K562 (cell line): ENCODE measurements around the gene WWOX. TPM values are rescaled to one million over a fixed set of nuclear protein-coding genes. Genes with fewer than 3 reads are reported as not detected.

ENCODE experiments used
- ATAC-seq: fragments of 200-7000 bp; cut with Tn5 transposase; 3 replicates; pipeline ENCODE4 v1.9.1; 2020; ENCODE audit warnings: moderate library complexity
- BruUV-seq: library from RNA; stranded (reverse); fragments of 400-500 nt; replicated peaks from 2 replicates; lab custom pipeline; 2021; lab: Mats Ljungman, UMichigan
- CTCF ChIA-PET: fragments of 300-600 bp; formaldehyde crosslinking; extraction: SDS; loops from one replicate; lab custom pipeline; 2021; ENCODE audit warnings: low intra/inter-chr PET ratio; lab: Yijun Ruan, JAX
- POLR2A ChIA-PET: fragments of 300-600, 350-650 bp; sonication (Branson Sonifier 250); formaldehyde crosslinking; extraction: SDS; loops from one replicate; lab custom pipeline; 2021; ENCODE audit warnings: antibody characterized with exemption, inconsistent platforms; lab: Yijun Ruan, JAX
- DNase-seq, 4 experiments: peaks; one replicate each; pipeline versions ENCODE4 v3.0.0 to v3.0.0-alpha.2; 2011 to 2018; ENCODE audit warnings: low spot score in 3 of 4, mixed read lengths in 3 of 4; ENCODE audit errors: extremely low read depth in 1 of 4
- FAIRE-seq: peaks from 2 replicates; lab custom pipeline; 2011; peaks lifted over from hg19 to GRCh38; lab: Jason Lieb, UNC
- H2AFZ ChIP-seq: 2 replicates; pipeline ENCODE4 v1.6.0; 2011; ENCODE audit warnings: low read depth, low read length, control low read depth, inconsistent platforms
- H3K27ac ChIP-seq: fragments of 200-600 bp; 3 replicates; pipeline ENCODE4 v1.8.0; 2011; ENCODE audit warnings: low read depth, mild to moderate bottlenecking, control low read depth, inconsistent platforms, low read length, moderate library complexity, mixed read lengths; ENCODE audit errors: extremely low read depth
- H3K27me3 ChIP-seq, 2 experiments: fragments of 300-600 bp in 1 of 2; 2 replicates in 1 of 2; 3 replicates in 1 of 2; pipeline versions ENCODE4 v1.6.0 to v1.8.0; 2011; ENCODE audit warnings: inconsistent platforms in 2 of 2, low read length in 2 of 2, mild to moderate bottlenecking in 1 of 2, mixed read lengths in 1 of 2, moderate library complexity in 1 of 2; ENCODE audit not compliant: control insufficient read depth in 2 of 2, insufficient read depth in 2 of 2
- H3K36me3 ChIP-seq: fragments of 300-600 bp; 3 replicates; pipeline ENCODE4 v1.8.0; 2011; ENCODE audit warnings: mild to moderate bottlenecking, low read length, inconsistent platforms; ENCODE audit not compliant: control insufficient read depth, insufficient read depth
- H3K4me1 ChIP-seq, 2 experiments: fragments of 200-600 bp in 1 of 2; replicated peaks in 1 of 2; 2 replicates in 1 of 2; 3 replicates in 1 of 2; pipeline versions ENCODE4 v1.5.1 to v1.8.0; 2011; ENCODE audit warnings: inconsistent platforms in 2 of 2, low read length in 2 of 2, mild to moderate bottlenecking in 1 of 2, mixed read lengths in 1 of 2, moderate library complexity in 1 of 2; ENCODE audit not compliant: control insufficient read depth in 2 of 2, insufficient read depth in 2 of 2
- H3K4me2 ChIP-seq: 2 replicates; pipeline ENCODE4 v1.6.1; 2011; ENCODE audit warnings: low read length, control low read depth, inconsistent platforms, mixed read lengths; ENCODE audit not compliant: insufficient read depth
- H3K4me3 ChIP-seq: fragments of 200-600 bp; sonication (generic), shearing (Covaris generic); 2 replicates; pipeline ENCODE4 v1.5.1; 2016; ENCODE audit warnings: control low read depth, inconsistent platforms
- H3K79me2 ChIP-seq: fragments of 200-600 bp; 3 replicates; pipeline ENCODE4 v1.8.0; 2011; ENCODE audit warnings: low read length, inconsistent platforms; ENCODE audit not compliant: control insufficient read depth, insufficient read depth
- H3K9ac ChIP-seq, 2 experiments: 2 replicates each; pipeline versions ENCODE4 v1.6.0 to v1.6.1; 2011; ENCODE audit warnings: low read depth in 2 of 2, low read length in 2 of 2, control low read depth in 1 of 2, inconsistent platforms in 1 of 2, mild to moderate bottlenecking in 1 of 2, mixed read lengths in 1 of 2; ENCODE audit not compliant: insufficient read depth in 1 of 2
- H3K9me1 ChIP-seq: one replicate; pipeline ENCODE4 v1.6.0; 2011; ENCODE audit warnings: inconsistent platforms, mild to moderate bottlenecking, low read length, moderate library complexity; ENCODE audit not compliant: control insufficient read depth, insufficient read depth
- H3K9me3 ChIP-seq: replicated peaks from 2 replicates; pipeline ENCODE4 v1.5.1; 2011; ENCODE audit warnings: low read depth, low read length, inconsistent platforms; ENCODE audit not compliant: control insufficient read depth, insufficient read depth
- H4K20me1 ChIP-seq: replicated peaks from 2 replicates; pipeline ENCODE4 v1.6.1; 2011; ENCODE audit warnings: low read length, inconsistent platforms, mixed read lengths; ENCODE audit not compliant: control insufficient read depth, insufficient read depth
- C11orf30 ChIP-seq: fragments of 450-650 bp; IDR thresholded peaks from 2 replicates; pipeline ENCODE4 v1.6.1; 2016; ENCODE audit warnings: low read depth, mild to moderate bottlenecking
- CREBBP ChIP-seq: IDR thresholded peaks from one replicate; pipeline ENCODE4 v1.6.1; 2012; ENCODE audit warnings: low read depth, mild to moderate bottlenecking, control low read depth, inconsistent platforms, low read length
- JUNB ChIP-seq: fragments of 450-650 bp; formaldehyde crosslinking; conservative IDR thresholded peaks from 2 replicates; pipeline ENCODE4 v1.4.0; 2020; ENCODE audit warnings: mild to moderate bottlenecking
- NFRKB ChIP-seq: fragments of 450-650 bp; IDR thresholded peaks from 2 replicates; pipeline ENCODE4 v1.6.1; 2016; ENCODE audit warnings: low read depth
- PML ChIP-seq: IDR thresholded peaks from 2 replicates; pipeline ENCODE4 v1.6.1; 2012; ENCODE audit warnings: low read length, inconsistent platforms
- PRPF4 ChIP-seq: fragments of 200-400 bp; formaldehyde crosslinking; IDR thresholded peaks from one replicate; pipeline ENCODE4 v1.6.1; 2017; ENCODE audit warnings: low read length, low read depth, mild to moderate bottlenecking; ENCODE audit not compliant: insufficient read depth, poor library complexity, severe bottlenecking
- TGIF2 ChIP-seq: sonication (generic); formaldehyde crosslinking; IDR thresholded peaks from 2 replicates; pipeline ENCODE4 v1.8.1; 2022; ENCODE audit warnings: mild to moderate bottlenecking, missing genetic modification reagents, moderate library complexity
- ZBTB8A ChIP-seq: fragments of 450-650 bp; IDR thresholded peaks from 2 replicates; pipeline ENCODE4 v1.6.1; 2018; ENCODE audit warnings: mild to moderate bottlenecking, moderate library complexity; ENCODE audit not compliant: partially characterized antibody
- ZNF174 ChIP-seq: fragments of 250-450 bp; sonication (Bioruptor Pico); IDR thresholded peaks from 2 replicates; pipeline ENCODE4 v1.4.0; 2020; ENCODE audit warnings: mild to moderate bottlenecking
- ZNF717 ChIP-seq: fragments of 250-450 bp; sonication (Bioruptor Pico); IDR thresholded peaks from 2 replicates; pipeline ENCODE4 v1.5.0; 2021
- WGBS: fragments of 100-300 bp; shearing (Covaris generic); methylation state at CpG from one replicate; pipeline ENCODE4 v1.1.6; 2016; ENCODE audit warnings: low coverage, mixed read lengths; ENCODE audit not compliant: insufficient coverage; ENCODE audit errors: missing lambda C conversion rate; 5-methylcytosine and 5-hydroxymethylcytosine counted together
- in situ Hi-C: fragments of 300-500 bp; cut with MboI; formaldehyde crosslinking; loops from 4 replicates; pipeline ENCODE4 v1.15.0; 2018; ENCODE audit warnings: inconsistent platforms, mixed read lengths
- intact Hi-C: fragments of 100-400 bp; cut with micrococcal nuclease; formaldehyde crosslinking; loops from 2 replicates; pipeline ENCODE4 v1.14.2; 2022
- polyA plus RNA-seq, 8 experiments: library from polyadenylated mRNA; depleted of rRNA in 4 of 8; stranded (reverse) in 5 of 8; unstranded in 3 of 8; fragments of >200 nt; fragmentation: Nextera tagmentation in 2 of 8; fragmentation: Illumina TruSeq in 1 of 8; extraction: Ambion mirVana in 2 of 8; extraction: Trizol in 1 of 8; gene quantifications; 2 replicates each; pipeline versions ENCODE4 v1.2.1 to v1.2.3, GENCODE V29; 2011 to 2014; ENCODE audit warnings: inconsistent platforms in 1 of 8, missing spikeins in 1 of 8
- total RNA-seq, 7 experiments: library from RNA; depleted of rRNA in 6 of 7; stranded (reverse); fragments of >200 nt in 6 of 7; fragmentation: Illumina TruSeq in 2 of 7; extraction: Trizol in 2 of 7; gene quantifications; 2 replicates each; pipeline versions ENCODE4 v1.2.1 to v1.2.3, GENCODE V29; 2011 to 2021; ENCODE audit warnings: low replicate concordance in 1 of 7
- TF ChIP-seq, protein P1 (sequence below): sonication (generic); formaldehyde crosslinking; IDR thresholded peaks from 2 replicates; pipeline ENCODE4 v1.8.0; 2022; ENCODE audit warnings: mild to moderate bottlenecking, missing genetic modification reagents
- TF ChIP-seq, protein P2 (sequence below): fragments of 450-650 bp; IDR thresholded peaks from 2 replicates; pipeline ENCODE4 v1.6.1; 2016; ENCODE audit warnings: low read depth
- TF ChIP-seq, protein P3 (sequence below), 2 experiments: fragments of 450-650 bp; IDR thresholded peaks; 2 replicates each; pipeline ENCODE4 v1.6.1; 2016

The WWOX gene
- total and polyA plus RNA-seq, 9 of the 15 experiments (the other 6 are each of a cell fraction or from before 2014, with no cell fraction given): 1.6 to 22.7 (median 8.1) TPM

DNA sequence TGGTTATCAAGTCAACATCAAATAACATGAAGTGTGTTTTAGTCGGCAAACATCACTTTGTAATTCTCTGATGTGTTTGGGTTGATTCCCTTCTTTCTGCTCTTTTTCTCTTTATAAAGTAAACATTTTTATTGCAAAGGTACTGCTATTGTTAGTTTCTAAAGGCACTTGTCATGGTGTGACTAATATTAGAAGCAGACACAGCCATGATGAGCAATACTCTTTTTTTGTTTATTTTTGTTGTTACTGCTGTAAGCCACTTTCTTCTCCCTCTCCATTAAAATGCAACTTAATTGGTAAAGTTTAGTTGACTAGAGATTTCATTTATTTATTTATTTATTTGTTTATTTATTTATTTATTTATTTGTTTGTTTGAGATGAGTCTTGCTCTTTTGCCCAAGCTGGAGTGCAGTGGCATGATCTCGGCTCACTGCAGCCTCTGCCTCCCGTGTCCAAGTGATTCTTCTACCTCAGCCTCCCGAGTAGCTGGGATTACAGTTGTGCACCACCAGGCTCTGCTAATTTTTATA, 424.7 kb downstream of the WWOX start:
- no peak for FAIRE-seq
- peaks cover 0 to 3% of the 10 kb centered on the region in 2 experiments; a peak in 4 of 5 replicates for H3K27me3 ChIP-seq
- ChIA-PET POLR2A (no interaction called here), CTCF (no interaction called here)
- H3K36me3 ChIP-seq: no peaks in the 10 kb centered on the region
- H3K9me1 ChIP-seq: no peaks in the 10 kb centered on the region
- peaks cover 7% of the 10 kb centered on the region; the same call in 1 of the 2 replicates for H4K20me1 ChIP-seq
- no peaks in the 10 kb centered on the region for H3K9me3 ChIP-seq
- DNase-seq: no peak
- BruUV-seq: no TSS peak
- H3K27ac ChIP-seq: no peak overlapping the region
- no peaks in the 10 kb centered on the region for H3K4me1 ChIP-seq
- no peak overlapping the region for H2AFZ ChIP-seq
- H3K79me2 ChIP-seq: no peaks in the 10 kb centered on the region
- H3K9ac ChIP-seq: no peak overlapping the region
- in situ Hi-C loops: no loop called here
- H3K4me2 ChIP-seq: no peak overlapping the region
- no peak for ATAC-seq
- intact Hi-C loops: no loop called here
- H3K4me3 ChIP-seq: no peak overlapping the region
- TF ChIP-seq ZBTB8A (no peak), PML (no peak), C11orf30 (no peak), NFRKB (no peak), JUNB (CRISPR knock-in tag) (no peak), CREBBP (no peak), ZNF717 (CRISPR knock-in tag) (no peak), TGIF2 (CRISPR knock-in tag) (no peak), ZNF174 (CRISPR knock-in tag) (no peak), PRPF4 (no peak)
- TF ChIP-seq, protein P1, sequence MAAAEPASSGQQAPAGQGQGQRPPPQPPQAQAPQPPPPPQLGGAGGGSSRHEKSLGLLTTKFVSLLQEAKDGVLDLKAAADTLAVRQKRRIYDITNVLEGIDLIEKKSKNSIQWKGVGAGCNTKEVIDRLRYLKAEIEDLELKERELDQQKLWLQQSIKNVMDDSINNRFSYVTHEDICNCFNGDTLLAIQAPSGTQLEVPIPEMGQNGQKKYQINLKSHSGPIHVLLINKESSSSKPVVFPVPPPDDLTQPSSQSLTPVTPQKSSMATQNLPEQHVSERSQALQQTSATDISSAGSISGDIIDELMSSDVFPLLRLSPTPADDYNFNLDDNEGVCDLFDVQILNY: no peak
- TF ChIP-seq, protein P2, sequence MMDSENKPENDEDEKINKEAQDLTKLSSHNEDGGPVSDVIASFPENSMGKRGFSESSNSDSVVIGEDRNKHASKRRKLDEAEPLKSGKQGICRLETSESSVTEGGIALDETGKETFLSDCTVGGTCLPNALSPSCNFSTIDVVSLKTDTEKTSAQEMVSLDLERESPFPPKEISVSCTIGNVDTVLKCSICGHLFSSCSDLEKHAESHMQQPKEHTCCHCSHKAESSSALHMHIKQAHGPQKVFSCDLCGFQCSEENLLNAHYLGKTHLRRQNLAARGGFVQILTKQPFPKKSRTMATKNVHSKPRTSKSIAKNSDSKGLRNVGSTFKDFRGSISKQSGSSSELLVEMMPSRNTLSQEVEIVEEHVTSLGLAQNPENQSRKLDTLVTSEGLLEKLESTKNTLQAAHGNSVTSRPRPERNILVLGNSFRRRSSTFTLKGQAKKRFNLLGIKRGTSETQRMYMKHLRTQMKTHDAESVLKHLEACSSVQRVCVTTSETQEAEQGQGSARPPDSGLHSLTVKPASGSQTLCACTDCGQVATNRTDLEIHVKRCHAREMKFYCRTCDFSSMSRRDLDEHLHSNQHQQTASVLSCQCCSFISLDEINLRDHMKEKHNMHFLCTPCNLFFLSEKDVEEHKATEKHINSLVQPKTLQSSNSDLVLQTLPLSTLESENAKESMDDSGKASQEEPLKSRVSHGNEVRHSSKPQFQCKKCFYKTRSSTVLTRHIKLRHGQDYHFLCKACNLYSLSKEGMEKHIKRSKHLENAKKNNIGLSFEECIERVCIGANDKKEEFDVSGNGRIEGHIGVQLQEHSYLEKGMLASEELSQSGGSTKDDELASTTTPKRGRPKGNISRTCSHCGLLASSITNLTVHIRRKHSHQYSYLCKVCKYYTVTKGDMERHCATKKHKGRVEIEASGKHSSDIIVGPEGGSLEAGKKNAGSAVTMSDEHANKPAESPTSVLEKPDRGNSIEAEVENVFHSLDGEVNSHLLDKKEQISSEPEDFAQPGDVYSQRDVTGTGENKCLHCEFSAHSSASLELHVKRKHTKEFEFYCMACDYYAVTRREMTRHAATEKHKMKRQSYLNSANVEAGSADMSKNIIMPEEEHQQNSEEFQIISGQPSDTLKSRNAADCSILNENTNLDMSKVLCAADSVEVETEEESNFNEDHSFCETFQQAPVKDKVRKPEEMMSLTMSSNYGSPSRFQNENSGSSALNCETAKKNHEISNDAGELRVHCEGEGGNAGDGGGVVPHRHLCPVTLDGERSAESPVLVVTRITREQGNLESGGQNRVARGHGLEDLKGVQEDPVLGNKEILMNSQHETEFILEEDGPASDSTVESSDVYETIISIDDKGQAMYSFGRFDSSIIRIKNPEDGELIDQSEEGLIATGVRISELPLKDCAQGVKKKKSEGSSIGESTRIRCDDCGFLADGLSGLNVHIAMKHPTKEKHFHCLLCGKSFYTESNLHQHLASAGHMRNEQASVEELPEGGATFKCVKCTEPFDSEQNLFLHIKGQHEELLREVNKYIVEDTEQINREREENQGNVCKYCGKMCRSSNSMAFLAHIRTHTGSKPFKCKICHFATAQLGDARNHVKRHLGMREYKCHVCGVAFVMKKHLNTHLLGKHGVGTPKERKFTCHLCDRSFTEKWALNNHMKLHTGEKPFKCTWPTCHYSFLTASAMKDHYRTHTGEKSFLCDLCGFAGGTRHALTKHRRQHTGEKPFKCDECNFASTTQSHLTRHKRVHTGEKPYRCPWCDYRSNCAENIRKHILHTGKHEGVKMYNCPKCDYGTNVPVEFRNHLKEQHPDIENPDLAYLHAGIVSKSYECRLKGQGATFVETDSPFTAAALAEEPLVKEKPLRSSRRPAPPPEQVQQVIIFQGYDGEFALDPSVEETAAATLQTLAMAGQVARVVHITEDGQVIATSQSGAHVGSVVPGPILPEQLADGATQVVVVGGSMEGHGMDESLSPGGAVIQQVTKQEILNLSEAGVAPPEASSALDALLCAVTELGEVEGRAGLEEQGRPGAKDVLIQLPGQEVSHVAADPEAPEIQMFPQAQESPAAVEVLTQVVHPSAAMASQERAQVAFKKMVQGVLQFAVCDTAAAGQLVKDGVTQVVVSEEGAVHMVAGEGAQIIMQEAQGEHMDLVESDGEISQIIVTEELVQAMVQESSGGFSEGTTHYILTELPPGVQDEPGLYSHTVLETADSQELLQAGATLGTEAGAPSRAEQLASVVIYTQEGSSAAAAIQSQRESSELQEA: no peak
- TF ChIP-seq, protein P3, sequence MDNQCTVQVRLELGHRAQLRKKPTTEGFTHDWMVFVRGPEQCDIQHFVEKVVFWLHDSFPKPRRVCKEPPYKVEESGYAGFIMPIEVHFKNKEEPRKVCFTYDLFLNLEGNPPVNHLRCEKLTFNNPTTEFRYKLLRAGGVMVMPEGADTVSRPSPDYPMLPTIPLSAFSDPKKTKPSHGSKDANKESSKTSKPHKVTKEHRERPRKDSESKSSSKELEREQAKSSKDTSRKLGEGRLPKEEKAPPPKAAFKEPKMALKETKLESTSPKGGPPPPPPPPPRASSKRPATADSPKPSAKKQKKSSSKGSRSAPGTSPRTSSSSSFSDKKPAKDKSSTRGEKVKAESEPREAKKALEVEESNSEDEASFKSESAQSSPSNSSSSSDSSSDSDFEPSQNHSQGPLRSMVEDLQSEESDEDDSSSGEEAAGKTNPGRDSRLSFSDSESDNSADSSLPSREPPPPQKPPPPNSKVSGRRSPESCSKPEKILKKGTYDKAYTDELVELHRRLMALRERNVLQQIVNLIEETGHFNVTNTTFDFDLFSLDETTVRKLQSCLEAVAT (IDR thresholded peaks at IDR 0.05): no peak
- WGBS: 3% methylated on average over 4 of the region's 4 CpGs
